Natural killer cell (primary cell): ENCODE data around the gene TNXB. TPM values are rescaled to one million over a fixed set of nuclear protein-coding genes. Genes with fewer than 3 reads are reported as not detected.

Source experiments
- ATAC-seq, 3 donors: fragments of 150-1000 bp in 2 of 3; fragments of 200-7000 bp in 1 of 3; cut with Tn5 transposase; 1 replicate in 1 of 3; 2 replicates in 2 of 3; pipeline ENCODE4 v1.10.0; 2021; ENCODE audit warnings: mild to moderate bottlenecking in 2 of 3, moderate library complexity in 2 of 3
- DNase-seq, 2 donors: peaks; one replicate each; pipeline versions ENCODE4 v3.0.0 to v3.0.0-alpha.2; 2013 to 2021; ENCODE audit warnings: mixed read lengths in 1 of 2
- H3K27ac ChIP-seq: one replicate; pipeline ENCODE4 v1.5.1; 2013; ENCODE audit warnings: mild to moderate bottlenecking, low read length
- H3K27me3 ChIP-seq: one replicate; pipeline ENCODE4 v1.6.1; 2013; ENCODE audit warnings: low read length; ENCODE audit not compliant: control insufficient read depth, insufficient read depth
- H3K36me3 ChIP-seq: one replicate; pipeline ENCODE4 v1.6.1; 2013; ENCODE audit warnings: low read length; ENCODE audit not compliant: control insufficient read depth, insufficient read depth
- H3K4me1 ChIP-seq: one replicate; pipeline ENCODE4 v1.6.1; 2013; ENCODE audit warnings: low read length; ENCODE audit not compliant: control insufficient read depth, insufficient read depth
- H3K4me3 ChIP-seq: one replicate; pipeline ENCODE4 v1.5.1; 2013; ENCODE audit warnings: low read length
- H3K9me3 ChIP-seq: one replicate; pipeline ENCODE4 v1.6.1; 2013; ENCODE audit warnings: low read length; ENCODE audit not compliant: control insufficient read depth, insufficient read depth
- H3K27ac Mint-ChIP-seq, 2 donors: one replicate each; pipeline ENCODE4 v1.8.0; 2022; ENCODE audit warnings: mild to moderate bottlenecking in 2 of 2, mixed read lengths in 2 of 2, moderate library complexity in 1 of 2
- H3K27me3 Mint-ChIP-seq, 2 donors: one replicate each; pipeline ENCODE4 v1.8.0; 2022; ENCODE audit warnings: low read depth in 2 of 2, mixed read lengths in 2 of 2
- H3K36me3 Mint-ChIP-seq: one replicate; pipeline ENCODE4 v1.8.0; 2022; ENCODE audit warnings: mixed read lengths
- H3K4me1 Mint-ChIP-seq, 2 donors: one replicate each; pipeline ENCODE4 v1.8.0; 2022; ENCODE audit warnings: mixed read lengths in 2 of 2
- H3K4me3 Mint-ChIP-seq: one replicate; pipeline ENCODE4 v1.8.0; 2022; ENCODE audit warnings: mild to moderate bottlenecking, moderate library complexity, mixed read lengths
- H3K9me3 Mint-ChIP-seq, 2 donors: one replicate each; pipeline ENCODE4 v1.8.0; 2022; ENCODE audit warnings: mixed read lengths in 2 of 2
- WGBS: methylation state at CpG from one replicate; pipeline ENCODE4 v1.1.7; 2013; ENCODE audit warnings: missing lambda C conversion rate; ENCODE audit not compliant: insufficient coverage; 5-methylcytosine and 5-hydroxymethylcytosine counted together
- intact Hi-C: fragments of 100-400 bp; cut with micrococcal nuclease; formaldehyde crosslinking; loops from one replicate; pipeline ENCODE4 v1.14.2; 2022
- total RNA-seq, 4 donors: library from RNA; stranded (reverse); fragments of 120-200 nt in 1 of 4; gene quantifications; one replicate each; pipeline versions ENCODE4 v1.2.3 to v1.2.4, GENCODE V29; 2013 to 2022
- TF ChIP-seq, protein P1 (sequence below): fragments of 200-600 bp; IDR thresholded peaks from one replicate; pipeline ENCODE4 v1.8.0; 2022; ENCODE audit warnings: antibody characterized with exemption

TNXB gene
- total RNA-seq, 3 donors from 2014 or later (not counting 1 experiment from before 2014, with no cell fraction given), result 11.7 to 15.2 (median 13.5) TPM

DNA sequence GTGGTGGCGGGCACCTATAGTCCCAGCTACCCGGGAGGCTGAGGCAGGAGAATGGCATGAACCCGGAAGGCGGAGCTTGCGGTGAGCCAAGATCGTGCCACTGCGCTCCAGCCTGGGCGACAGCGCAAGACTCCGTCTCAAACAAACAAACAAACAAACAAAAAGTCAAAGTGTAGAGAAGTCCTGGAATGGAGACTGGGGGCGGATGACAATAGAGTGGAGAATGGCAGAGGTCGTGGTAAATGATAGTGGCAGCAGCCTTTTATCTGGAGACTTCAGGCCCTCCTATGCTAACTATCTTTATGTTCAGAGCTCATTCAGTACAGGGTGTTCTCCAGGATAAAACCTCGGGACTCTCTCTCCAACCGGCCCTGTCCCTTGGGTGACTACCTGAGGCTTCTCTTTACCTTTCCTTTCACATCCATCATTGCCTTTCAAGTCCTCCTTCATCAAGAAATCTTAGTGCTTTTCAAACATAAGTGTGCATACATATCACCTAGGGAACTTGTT lies 22.4 kb upstream of the TNXB start:
- peaks cover 37% of the 10 kb centered on the region for H3K4me1 ChIP-seq
- no peak overlapping the region for H3K4me3 ChIP-seq
- Mint-ChIP-seq H3K9me3 (no peaks in the 10 kb centered on the region), H3K36me3 (no peaks in the 10 kb centered on the region), H3K4me3 (peak overlapping the region; percentile 26), H3K27ac (peak overlapping the region in 1 of 2 donors; percentile 61), H3K4me1 (peaks cover 34 to 40% of the 10 kb centered on the region in 2 donors), H3K27me3 (peaks cover 5 to 8% of the 10 kb centered on the region in 2 donors)
- no peaks in the 10 kb centered on the region for H3K27me3 ChIP-seq
- peaks cover under 1% of the 10 kb centered on the region for H3K36me3 ChIP-seq
- H3K9me3 ChIP-seq, result no peaks in the 10 kb centered on the region
- intact Hi-C loops, result loop anchor here (2.0 kb wide), 1 partner anchor 17 kb away; no protein-coding TSS in a partner anchor
- WGBS, result 97% methylated on average over 14 of the region's 14 CpGs
- DNase-seq, result no peak
- ATAC-seq, result no peak
- H3K27ac ChIP-seq, result no peak overlapping the region
- TF ChIP-seq, protein P1, sequence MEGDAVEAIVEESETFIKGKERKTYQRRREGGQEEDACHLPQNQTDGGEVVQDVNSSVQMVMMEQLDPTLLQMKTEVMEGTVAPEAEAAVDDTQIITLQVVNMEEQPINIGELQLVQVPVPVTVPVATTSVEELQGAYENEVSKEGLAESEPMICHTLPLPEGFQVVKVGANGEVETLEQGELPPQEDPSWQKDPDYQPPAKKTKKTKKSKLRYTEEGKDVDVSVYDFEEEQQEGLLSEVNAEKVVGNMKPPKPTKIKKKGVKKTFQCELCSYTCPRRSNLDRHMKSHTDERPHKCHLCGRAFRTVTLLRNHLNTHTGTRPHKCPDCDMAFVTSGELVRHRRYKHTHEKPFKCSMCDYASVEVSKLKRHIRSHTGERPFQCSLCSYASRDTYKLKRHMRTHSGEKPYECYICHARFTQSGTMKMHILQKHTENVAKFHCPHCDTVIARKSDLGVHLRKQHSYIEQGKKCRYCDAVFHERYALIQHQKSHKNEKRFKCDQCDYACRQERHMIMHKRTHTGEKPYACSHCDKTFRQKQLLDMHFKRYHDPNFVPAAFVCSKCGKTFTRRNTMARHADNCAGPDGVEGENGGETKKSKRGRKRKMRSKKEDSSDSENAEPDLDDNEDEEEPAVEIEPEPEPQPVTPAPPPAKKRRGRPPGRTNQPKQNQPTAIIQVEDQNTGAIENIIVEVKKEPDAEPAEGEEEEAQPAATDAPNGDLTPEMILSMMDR, result no peak

DNA sequence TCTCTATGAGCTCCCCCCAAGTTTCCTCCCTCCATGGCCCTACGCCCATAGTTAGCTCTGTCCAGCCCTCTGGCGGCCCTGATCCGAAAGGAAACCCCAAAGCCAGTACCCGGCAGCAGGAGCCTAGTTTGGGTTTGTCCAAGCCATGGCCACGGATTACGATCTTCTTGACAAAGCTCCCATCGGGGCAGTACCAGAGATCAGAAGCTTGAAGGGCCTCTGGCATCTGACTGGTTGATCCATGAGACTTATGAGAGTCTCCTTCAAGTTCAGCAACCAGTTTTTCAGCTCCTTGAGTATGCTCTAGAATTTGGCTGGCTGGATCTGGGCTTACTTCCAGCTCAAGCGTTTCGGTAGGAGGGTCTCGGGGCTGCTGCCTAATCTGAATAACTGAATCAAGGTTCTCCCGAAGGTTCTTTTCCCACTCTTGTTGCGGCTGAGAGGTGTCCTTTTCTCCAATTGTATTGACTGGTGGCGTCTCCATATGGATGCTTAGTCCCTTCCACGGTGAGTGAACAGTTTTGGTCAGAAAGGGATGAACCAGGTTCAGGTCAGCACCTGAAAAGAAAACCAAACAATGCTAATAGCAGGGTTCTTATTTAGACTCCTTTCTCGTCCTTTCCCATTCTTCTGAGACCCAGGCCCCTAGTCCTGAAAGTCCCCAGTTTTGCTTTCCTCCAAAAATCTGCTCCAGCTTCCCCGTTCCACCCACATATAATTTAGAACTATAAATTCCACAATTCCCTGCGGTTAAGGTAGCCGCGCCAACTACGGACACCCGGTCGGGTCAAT lies 20.4 kb upstream of the TNXB start:
- Mint-ChIP-seq H3K27ac (peak overlapping the region; percentile 93 to 98), H3K4me3 (peak overlapping the region; percentile 94), H3K27me3 (peaks cover 0 to 2% of the 10 kb centered on the region in 2 donors), H3K9me3 (no peaks in the 10 kb centered on the region), H3K4me1 (peaks cover 45 to 51% of the 10 kb centered on the region in 2 donors), H3K36me3 (peaks cover 7% of the 10 kb centered on the region)
- H3K9me3 ChIP-seq, result no peaks in the 10 kb centered on the region
- H3K27ac ChIP-seq, result peak overlapping the region; percentile 80
- H3K4me3 ChIP-seq, result peak overlapping the region; percentile 75
- H3K27me3 ChIP-seq, result no peaks in the 10 kb centered on the region
- 49% methylated on average over 22 of the region's 22 CpGs for WGBS
- TF ChIP-seq, protein P1, result no peak
- no peak for DNase-seq
- no peak for ATAC-seq
- intact Hi-C loops, result loop anchor here (1.0 to 2.0 kb wide), 3 partner anchors 19 to 48 kb away; partner anchors contain the start of gene PPT2
- H3K36me3 ChIP-seq, result peaks cover 8% of the 10 kb centered on the region
- H3K4me1 ChIP-seq, result peaks cover 37% of the 10 kb centered on the region

GRCh38 chr6:32128751-32129296 lies 19.7 kb upstream of the TNXB start:
- TF ChIP-seq, protein P1, result no peak
- H3K9me3 Mint-ChIP-seq, result no peaks in the 10 kb centered on the region
- H3K4me1 Mint-ChIP-seq, result peaks cover 51 to 56% of the 10 kb centered on the region in 2 donors
- Histone ChIP-seq H3K36me3 (peaks cover 14% of the 10 kb centered on the region), H3K4me1 (peaks cover 37% of the 10 kb centered on the region), H3K9me3 (no peaks in the 10 kb centered on the region), H3K27ac (peak overlapping the region; percentile 67), H3K27me3 (no peaks in the 10 kb centered on the region), H3K4me3 (no peak overlapping the region)
- intact Hi-C loops, result loop anchor here (1.0 kb wide), 1 partner anchor 66 kb away; no protein-coding TSS in a partner anchor
- peak overlapping the region; percentile 94 for H3K4me3 Mint-ChIP-seq
- H3K36me3 Mint-ChIP-seq, result peaks cover 7% of the 10 kb centered on the region
- peaks cover 0 to under 1% of the 10 kb centered on the region in 2 donors for H3K27me3 Mint-ChIP-seq
- ATAC-seq (no peak), DNase-seq (no peak)
- WGBS, result 93% methylated on average over 13 of the region's 13 CpGs
- H3K27ac Mint-ChIP-seq, result peak overlapping the region; percentile 93 to 98
